GM19455 (cell line): ENCODE measurements around the gene CNOT6.

ENCODE experiments used
- ATAC-seq: cut with Tn5 transposase; IDR thresholded peaks from one replicate; pipeline ENCODE4 v1.9.1; 2021; ENCODE audit not compliant: unreplicated experiment

CNOT6 gene

GRCh38 chr5:180613814-180614188 is 119.6 kb downstream of the CNOT6 start:
- no peak for ATAC-seq

GRCh38 chr5:180618487-180618828 is 124.3 kb downstream of the CNOT6 start:
- ATAC-seq, result no peak

- no peak for ATAC-seq
Observed at GRCh38 chr5:180618829-180619562, 124.8 kb downstream of the CNOT6 start.

GRCh38 chr5:180619563-180619915 is 125.4 kb downstream of the CNOT6 start:
- no peak for ATAC-seq

- ATAC-seq, result no peak
Observed at GRCh38 chr5:180620014-180620413, 125.8 kb downstream of the CNOT6 start.

- no peak for ATAC-seq
Observed at GRCh38 chr5:180621311-180621710, 127.1 kb downstream of the CNOT6 start.

- ATAC-seq, result no peak
Observed at GRCh38 chr5:180622910-180623309, 128.7 kb downstream of the CNOT6 start.

GRCh38 chr5:180623411-180623834 is 129.2 kb downstream of the CNOT6 start:
- ATAC-seq, result no peak

- ATAC-seq, result no peak
Observed at GRCh38 chr5:180623844-180624243, 129.7 kb downstream of the CNOT6 start.

- ATAC-seq, result no peak
Observed at GRCh38 chr5:180624587-180624986, 130.4 kb downstream of the CNOT6 start.

- no peak for ATAC-seq
Observed at GRCh38 chr5:180625125-180625790, 131.1 kb downstream of the CNOT6 start.

GRCh38 chr5:180625791-180626660 is 131.8 kb downstream of the CNOT6 start:
- ATAC-seq, result no peak

GRCh38 chr5:180626661-180627385 is 132.6 kb downstream of the CNOT6 start:
- no peak for ATAC-seq

- ATAC-seq, result no peak
Observed at GRCh38 chr5:180627386-180628120, 133.4 kb downstream of the CNOT6 start.
